GM19023 (cell line): ENCODE results near the gene OSGEP.
A peak's percentile ranks its signal among the peaks of the same experiment; 100 is the strongest.

Experiments
- ATAC-seq: cut with Tn5 transposase; IDR thresholded peaks from one replicate; pipeline ENCODE4 v1.9.1; 2021; ENCODE audit warnings: mild to moderate bottlenecking, moderate library complexity; ENCODE audit not compliant: unreplicated experiment

OSGEP gene

GRCh38 chr14:20454516-20455354 is at the start of gene OSGEP, which contains the start of gene APEX1:
OSGEP (minus strand) TSS chr14:20454812; CDS start chr14:20454683, 129 bp downstream.
APEX1 (plus strand) TSS chr14:20455226; CDS start chr14:20455646, 420 bp downstream.
- ATAC-seq = peak; percentile 92

- no peak for ATAC-seq
Measured at GRCh38 chr14:20503898-20504297, 49.3 kb upstream of the OSGEP start.

GRCh38 chr14:20501346-20501745 is 46.7 kb upstream of the OSGEP start:
- ATAC-seq = no peak

DNA sequence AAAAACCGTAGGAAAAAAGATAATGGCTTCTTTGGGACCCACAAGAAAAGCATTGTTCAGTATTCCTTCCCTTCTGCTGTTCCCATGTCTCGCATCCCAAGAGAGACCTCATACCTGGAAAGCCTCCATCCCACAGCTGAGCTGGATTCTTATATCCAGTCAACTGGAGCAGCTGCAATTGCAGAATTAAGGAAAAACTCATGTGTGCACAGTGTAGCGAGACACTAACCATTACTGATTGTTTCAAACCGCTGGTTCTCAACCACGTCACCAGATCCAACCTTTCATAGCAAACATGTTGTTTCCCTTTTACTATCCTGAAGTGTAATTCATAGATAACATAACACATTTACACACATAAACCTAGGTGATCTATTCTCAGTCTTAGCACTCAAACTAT is 45.3 kb upstream of the OSGEP start:
- no peak for ATAC-seq

- no peak for ATAC-seq
Measured at GRCh38 chr14:20499108-20499507, 44.5 kb upstream of the OSGEP start.

GRCh38 chr14:20498622-20499021 is 44.0 kb upstream of the OSGEP start:
- no peak for ATAC-seq

- no peak for ATAC-seq
Measured at GRCh38 chr14:20494935-20495766, 40.5 kb upstream of the OSGEP start.

DNA sequence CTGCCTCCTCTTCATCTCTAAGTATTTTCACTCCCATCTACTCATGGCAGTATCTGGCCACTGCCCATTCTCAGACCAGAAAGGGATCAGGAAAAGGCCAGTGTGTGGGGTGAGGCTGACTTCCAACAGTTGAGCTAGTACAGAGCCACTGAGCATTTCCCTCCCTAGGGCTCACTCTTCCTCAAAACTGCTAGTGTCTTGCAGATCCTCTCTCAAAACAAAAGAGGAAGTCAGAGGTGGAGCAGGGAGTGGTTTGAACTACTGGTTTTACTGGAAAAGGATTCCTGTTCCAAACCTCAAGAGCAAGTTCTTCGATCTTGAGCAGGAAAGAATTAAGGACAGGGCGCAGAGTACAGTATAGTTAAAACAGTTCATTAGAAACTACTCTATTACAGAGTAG is 39.0 kb upstream of the OSGEP start:
- ATAC-seq = no peak

- ATAC-seq = no peak
Measured at GRCh38 chr14:20492486-20492885, 37.9 kb upstream of the OSGEP start.

- ATAC-seq = no peak
Measured at GRCh38 chr14:20490563-20490962, 36.0 kb upstream of the OSGEP start.

- ATAC-seq = peak; percentile 46
Measured at GRCh38 chr14:20489093-20489994, 34.7 kb upstream of the OSGEP start.

DNA sequence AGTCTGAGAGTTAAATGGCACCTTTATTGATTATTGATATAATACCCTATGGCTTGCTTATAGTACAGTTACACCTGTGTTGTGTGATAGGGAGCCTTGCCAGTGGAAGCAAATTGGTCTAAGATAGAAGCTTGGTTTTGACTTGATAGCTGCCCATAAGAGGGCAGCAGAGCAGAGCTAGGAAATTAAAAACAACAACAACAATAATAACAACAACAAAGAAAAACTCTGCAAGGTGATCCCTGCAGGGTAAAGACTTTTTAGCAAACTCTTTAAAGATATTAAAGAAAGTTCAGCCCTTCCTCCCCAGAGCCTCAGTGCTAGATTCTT is 32.7 kb upstream of the OSGEP start:
- ATAC-seq = no peak

DNA sequence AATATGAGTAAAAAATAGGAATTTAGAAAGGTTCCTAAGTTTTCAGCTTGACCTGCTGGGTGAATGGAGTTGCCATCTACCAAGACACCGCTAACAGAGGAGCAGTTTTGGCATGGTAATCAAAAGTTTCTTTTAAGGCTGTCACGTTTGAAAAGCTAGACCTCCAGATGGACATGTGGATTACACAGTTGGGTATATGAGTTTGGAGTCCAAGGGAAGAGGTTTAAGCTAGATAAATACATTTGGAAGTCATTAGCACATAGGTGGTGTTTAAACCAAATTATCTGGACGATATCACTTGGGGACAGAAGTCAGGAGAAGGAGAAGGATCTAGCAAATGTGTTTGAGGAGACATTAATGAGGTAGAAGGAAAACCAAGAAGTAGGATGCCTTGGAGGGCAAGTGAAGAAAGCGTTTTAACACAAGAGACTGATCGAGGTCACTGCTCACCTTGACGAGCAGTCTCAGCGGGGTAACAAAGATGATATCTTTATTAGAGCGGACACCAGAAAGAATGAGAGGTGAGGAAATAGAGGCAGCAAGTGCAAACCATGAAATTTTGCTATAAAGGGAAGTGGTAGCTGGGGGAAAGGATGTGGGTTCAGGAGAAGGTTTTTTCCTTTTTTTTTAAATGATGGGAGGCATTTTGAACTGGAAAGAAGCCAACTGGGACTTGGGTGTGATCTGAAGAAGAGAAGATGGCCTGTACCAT is 32.2 kb upstream of the OSGEP start:
- ATAC-seq = no peak

- no peak for ATAC-seq
Measured at GRCh38 chr14:20485900-20486299, 31.3 kb upstream of the OSGEP start.

DNA sequence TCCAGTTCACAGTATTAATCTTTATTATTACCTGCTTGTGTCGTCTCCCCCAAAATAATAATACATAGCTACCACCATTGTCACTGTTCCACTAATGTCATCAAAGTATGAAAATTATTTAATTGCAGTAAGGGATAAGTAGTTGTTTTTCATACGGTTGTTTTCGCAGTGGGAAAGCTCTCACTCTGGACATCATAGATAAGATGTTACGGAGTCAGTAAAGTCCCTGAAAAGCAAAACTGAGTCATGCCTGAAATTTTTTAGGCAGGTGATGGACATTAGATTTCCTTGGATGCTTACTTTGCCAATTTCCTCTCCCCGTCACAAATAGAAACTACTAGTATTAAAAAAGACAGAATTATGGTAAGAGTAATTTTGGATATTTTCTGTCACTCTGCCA is 27.8 kb upstream of the OSGEP start:
- no peak for ATAC-seq

DNA sequence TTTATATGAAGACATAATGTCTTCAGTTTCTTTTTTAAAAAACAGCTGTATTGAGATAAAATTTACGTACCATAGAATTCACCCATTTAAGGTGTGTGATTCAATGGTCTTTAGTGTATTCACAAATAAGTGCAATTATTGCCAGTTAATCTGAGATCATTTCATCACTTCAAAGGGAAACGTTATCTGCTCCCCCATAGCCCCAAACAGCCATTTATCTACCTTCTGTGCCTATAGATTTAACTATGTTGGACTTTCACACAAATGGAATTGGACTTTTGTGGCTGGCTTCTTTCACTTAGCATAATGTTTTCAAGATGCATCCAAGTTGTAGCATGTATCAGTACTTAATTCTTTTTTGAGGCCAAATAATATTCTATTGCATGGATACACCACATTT is 24.3 kb upstream of the OSGEP start:
- ATAC-seq = no peak

DNA sequence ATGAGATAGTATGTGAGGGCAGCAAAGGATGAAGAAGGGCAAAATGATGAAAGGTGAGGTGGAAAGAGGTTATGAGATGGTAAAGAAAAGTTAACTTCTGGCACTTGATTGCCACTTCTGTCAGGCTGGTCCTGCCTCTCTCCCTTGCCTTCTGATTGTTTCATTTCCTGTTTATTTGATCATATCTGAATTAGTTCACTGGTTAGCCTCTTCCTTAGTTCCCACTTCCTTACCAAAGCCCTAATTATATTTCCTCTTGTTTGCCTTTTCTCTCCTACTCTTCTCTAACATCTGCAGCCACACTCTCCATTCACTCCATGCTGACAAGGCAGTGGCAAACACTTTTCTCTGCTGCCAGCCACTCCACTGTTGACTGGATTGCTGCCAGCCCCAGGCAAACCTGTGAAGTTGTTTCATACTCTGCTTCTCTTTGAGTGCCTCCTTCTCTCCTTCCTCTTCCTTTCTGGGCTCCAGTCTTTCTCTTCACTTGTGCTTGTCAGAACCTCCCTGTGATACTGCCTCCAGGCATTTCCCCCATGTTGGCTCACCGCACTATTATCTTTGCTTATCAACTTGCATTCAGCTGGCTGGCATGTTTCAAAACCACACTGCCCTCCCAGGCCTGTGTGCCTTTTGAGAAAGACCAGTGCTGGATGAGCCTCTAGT is 22.7 kb upstream of the OSGEP start:
- ATAC-seq = no peak

DNA sequence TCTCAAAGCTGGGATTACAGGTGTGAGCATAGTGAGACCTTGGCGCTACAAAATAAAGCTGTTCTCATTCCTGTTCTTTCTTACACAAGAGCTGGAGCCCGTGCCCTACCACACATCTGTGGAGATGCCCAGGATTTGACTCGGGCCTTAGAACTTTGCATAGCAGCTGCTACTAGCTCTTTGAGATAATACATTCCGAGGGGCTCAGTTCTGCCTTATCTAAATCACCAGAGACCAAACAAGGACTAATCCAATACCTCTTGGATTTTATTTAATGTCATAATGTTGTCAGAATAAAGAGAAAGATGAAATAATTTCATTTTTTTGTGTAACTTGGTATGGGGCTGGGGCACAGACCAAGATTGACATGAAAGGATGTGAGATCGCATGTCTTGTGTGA is 22.2 kb upstream of the OSGEP start:
- ATAC-seq = no peak

DNA sequence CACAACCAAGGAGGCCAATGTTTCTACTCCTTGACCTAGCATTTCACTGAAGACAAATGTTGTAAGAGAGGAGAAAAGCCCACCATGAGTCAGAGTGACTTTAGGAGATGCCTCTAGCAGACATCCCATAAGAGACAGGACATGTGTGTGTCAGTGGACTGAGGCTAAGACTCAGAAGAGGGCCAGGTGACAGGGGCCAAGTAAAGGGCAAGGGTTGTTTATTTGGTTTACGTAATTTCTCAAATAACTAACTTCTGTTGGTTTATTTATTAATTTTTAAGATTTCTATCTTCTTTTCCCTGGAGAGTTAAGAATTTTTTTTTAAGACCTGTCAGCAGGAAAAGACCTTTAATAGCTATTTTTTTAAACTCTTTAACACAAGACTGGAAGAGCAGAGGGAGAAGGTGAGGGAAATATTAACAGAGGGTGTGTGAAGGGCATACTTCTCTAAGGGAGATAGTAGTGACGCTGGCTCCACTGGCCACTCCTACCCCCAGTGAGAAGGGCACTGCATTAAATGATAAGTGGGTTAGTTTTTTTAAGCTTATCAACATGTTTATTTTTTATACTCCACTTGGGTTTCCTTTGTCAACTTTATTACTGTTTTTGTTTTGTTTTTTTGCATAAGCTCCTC is 18.0 kb upstream of the OSGEP start:
- no peak for ATAC-seq

DNA sequence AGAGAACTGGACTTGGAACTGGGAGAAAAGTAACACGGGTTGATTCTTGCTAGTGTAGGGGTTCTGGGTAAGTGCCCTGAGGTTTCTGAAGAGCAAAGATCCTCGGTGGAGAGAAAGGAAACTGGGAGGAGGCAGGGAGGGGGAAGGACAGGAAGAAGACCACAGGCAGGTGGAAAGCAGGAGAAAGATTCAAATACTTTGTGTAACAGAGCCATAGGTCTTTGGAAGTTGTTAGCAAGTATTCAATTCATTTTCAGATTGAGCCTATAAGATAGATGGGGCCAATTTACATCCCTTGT is 15.9 kb upstream of the OSGEP start:
- ATAC-seq = no peak
